ENCODE results near the gene SPATA32. TPM values are rescaled to one million over a fixed set of nuclear protein-coding genes. Genes with fewer than 3 reads are reported as not detected.

SPATA32 gene
- total RNA-seq, 4 donors from 2014 or later: not detected

DNA sequence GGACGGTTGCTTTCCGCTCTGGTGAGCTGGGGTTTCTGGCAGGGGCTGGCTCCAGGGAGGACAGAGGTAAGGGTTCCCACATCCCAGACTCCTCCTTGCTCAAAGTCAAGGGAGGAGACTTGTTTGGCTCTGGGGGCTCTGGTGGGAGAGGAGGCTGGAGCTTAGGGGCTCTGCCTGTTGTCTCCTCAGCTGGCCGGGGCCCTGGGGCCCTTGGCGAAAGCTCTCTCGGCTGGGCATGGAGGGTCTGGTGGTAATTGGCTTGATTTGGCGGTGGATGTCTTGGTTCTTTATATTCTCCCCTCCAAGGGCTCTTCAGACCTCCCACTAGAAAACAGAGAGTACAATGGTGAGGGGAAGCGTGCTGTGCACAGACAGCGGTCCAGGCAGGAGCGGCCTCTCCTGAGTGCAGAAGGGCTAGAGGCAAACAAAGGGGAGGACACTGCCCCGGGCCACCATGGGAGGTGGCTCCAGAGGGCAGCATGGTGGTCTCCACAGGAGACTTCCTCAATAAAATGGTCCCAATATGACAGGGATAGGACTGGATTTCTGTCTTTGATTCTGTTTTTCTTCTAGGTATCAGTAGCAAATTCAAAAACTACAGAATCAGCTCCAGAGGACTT lies 5.7 kb upstream of the SPATA32 start:
- no peaks in the 10 kb centered on the region for H3K27me3 ChIP-seq
- DNase-seq: no peak

DNA sequence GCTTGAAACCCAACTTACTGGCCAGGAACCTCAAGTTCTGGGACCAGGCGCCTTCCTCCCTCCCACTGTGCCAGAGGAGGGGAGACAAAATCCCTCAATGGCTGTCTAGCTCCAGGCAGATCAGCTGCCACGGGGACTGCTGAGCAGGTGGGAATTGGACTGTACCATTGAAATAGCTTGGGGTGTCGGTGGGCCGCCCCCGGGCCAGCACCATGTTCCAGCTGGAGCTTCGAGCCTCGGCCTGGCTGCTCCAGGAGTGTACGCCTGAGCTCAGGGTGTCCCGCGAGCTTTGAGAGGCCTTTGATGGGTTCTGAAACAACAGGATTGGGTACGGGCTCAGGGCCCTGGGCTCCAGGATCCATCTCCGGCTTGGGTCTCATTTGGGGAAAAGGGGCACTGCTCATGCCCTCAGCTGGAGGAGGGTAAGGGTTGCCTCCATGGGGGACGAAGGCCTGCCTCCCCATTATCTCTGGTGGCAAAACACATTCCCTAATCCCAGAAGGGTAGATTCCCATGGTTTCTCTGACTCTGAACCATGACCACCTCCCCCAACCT lies 4.6 kb upstream of the SPATA32 start:
- TF ChIP-seq, protein P1, sequence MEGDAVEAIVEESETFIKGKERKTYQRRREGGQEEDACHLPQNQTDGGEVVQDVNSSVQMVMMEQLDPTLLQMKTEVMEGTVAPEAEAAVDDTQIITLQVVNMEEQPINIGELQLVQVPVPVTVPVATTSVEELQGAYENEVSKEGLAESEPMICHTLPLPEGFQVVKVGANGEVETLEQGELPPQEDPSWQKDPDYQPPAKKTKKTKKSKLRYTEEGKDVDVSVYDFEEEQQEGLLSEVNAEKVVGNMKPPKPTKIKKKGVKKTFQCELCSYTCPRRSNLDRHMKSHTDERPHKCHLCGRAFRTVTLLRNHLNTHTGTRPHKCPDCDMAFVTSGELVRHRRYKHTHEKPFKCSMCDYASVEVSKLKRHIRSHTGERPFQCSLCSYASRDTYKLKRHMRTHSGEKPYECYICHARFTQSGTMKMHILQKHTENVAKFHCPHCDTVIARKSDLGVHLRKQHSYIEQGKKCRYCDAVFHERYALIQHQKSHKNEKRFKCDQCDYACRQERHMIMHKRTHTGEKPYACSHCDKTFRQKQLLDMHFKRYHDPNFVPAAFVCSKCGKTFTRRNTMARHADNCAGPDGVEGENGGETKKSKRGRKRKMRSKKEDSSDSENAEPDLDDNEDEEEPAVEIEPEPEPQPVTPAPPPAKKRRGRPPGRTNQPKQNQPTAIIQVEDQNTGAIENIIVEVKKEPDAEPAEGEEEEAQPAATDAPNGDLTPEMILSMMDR (IDR thresholded peaks at IDR 0.05): no peak
- no peak for TF ChIP-seq POLR2A (IDR thresholded peaks at IDR 0.05)
- Histone ChIP-seq H3K36me3 (peaks cover 0 to 79% (median 0%) of the 10 kb centered on the region in 3 donors), H3K4me1 (peaks cover 7 to 44% (median 11%) of the 10 kb centered on the region in 4 donors), H3K9me3 (no peaks in the 10 kb centered on the region), H3K27me3 (no peaks in the 10 kb centered on the region), H3K4me3 (no peak overlapping the region), H3K27ac (peak overlapping the region in 2 of 4 donors; percentile 47 to 83)
- no peak for DNase-seq

More for the DNA sequence above, 5.7 kb upstream of the SPATA32 start:
- Histone ChIP-seq H3K36me3 (peaks cover 0 to 90% (median 0%) of the 10 kb centered on the region in 3 donors), H3K9me3 (no peaks in the 10 kb centered on the region), H3K4me3 (no peak overlapping the region), H3K27ac (no peak overlapping the region), H3K4me1 (peaks cover 3 to 40% (median 6%) of the 10 kb centered on the region in 4 donors)
- TF ChIP-seq, protein P1 (IDR thresholded peaks at IDR 0.05): no peak
- no peak for TF ChIP-seq POLR2A (IDR thresholded peaks at IDR 0.05)

DNA sequence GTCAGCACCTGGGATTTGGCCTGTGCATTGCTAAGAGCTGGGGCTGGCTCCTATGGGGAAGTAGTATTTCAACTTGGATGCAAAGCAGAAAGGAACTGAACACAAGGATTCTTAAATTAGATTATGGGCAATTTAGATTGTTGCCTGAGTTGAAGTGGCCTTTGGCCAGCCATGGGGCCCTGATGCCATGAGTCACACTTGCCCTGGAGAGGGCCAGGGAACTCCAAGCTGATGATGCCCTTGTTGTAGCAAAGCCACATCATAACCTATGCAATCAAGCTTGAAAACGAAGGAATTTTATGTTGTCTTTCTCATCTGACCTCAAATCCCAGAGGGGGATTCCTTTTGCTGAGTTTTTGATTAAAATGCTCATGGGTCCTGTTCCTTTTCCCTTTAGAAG lies 3.9 kb upstream of the SPATA32 start:
- Histone ChIP-seq H3K9me3 (no peaks in the 10 kb centered on the region), H3K27ac (peak overlapping the region in 2 of 4 donors; percentile 73 to 83), H3K4me3 (no peak overlapping the region), H3K27me3 (no peaks in the 10 kb centered on the region), H3K4me1 (peaks cover 7 to 44% (median 12%) of the 10 kb centered on the region in 4 donors), H3K36me3 (peaks cover 0 to 73% (median 0%) of the 10 kb centered on the region in 3 donors)
- peak in 2 of 3 donors; percentile 78 to 87 for DNase-seq
- no peak for TF ChIP-seq POLR2A (IDR thresholded peaks at IDR 0.05)

DNA sequence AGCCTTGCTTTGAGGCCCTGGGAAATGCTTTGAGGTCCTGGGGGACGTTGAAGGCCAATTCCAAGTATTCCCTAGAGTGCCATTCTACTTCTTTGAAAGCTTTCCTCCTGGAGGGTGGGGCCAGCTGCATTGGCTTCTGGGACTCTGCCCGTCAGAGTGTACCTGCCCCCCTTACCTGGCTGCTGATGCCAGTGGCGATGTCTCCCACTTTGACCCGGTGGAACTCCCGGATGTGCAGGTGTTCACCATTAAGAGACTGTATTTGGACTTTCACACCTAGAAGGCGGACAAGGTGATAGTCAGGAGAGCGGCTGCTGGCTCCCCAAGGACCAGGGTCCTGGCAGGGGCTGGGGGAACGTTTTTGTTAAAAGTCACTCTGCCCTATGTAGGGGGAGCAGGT lies 3.1 kb upstream of the SPATA32 start:
- Histone ChIP-seq H3K4me1 (peaks cover 7 to 44% (median 12%) of the 10 kb centered on the region in 4 donors), H3K4me3 (no peak overlapping the region), H3K27me3 (no peaks in the 10 kb centered on the region), H3K9me3 (no peaks in the 10 kb centered on the region), H3K27ac (peak overlapping the region in 3 of 4 donors; percentile 32 to 83 (median 73)), H3K36me3 (peaks cover 0 to 64% (median 0%) of the 10 kb centered on the region in 3 donors)
- TF ChIP-seq, protein P1 (IDR thresholded peaks at IDR 0.05): no peak
- no peak for TF ChIP-seq POLR2A (IDR thresholded peaks at IDR 0.05)
- DNase-seq: peak in 1 of 3 donors; percentile 62

DNA sequence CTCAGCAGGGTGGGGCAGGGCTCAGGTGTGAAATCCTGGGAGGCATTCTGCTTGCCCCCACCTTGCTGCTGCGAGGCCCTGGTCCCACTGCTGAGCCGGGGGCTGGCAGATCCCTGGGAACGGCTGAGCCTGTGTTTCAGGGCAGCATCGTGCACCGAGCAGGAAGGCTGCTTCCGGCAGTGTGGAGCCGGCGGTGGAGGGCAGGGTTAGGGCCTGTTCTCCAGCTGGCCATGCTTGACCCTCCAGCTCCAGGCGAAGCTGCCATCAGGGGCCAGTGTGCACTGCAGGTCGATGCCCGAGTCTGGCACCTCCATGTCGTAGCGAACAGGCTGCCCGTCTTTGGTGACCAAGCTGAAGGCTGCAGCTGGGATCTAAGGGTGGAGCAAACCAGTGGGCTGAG lies 2.5 kb upstream of the SPATA32 start:
- no peak for DNase-seq
- TF ChIP-seq POLR2A (IDR thresholded peaks at IDR 0.05): no peak
- TF ChIP-seq, protein P1 (IDR thresholded peaks at IDR 0.05): no peak
- Histone ChIP-seq H3K27me3 (no peaks in the 10 kb centered on the region), H3K36me3 (peaks cover 0 to 59% (median 0%) of the 10 kb centered on the region in 3 donors), H3K4me3 (no peak overlapping the region), H3K9me3 (no peaks in the 10 kb centered on the region), H3K27ac (peak overlapping the region in 3 of 4 donors; percentile 32 to 83 (median 73)), H3K4me1 (peaks cover 7 to 44% (median 12%) of the 10 kb centered on the region in 4 donors)

DNA sequence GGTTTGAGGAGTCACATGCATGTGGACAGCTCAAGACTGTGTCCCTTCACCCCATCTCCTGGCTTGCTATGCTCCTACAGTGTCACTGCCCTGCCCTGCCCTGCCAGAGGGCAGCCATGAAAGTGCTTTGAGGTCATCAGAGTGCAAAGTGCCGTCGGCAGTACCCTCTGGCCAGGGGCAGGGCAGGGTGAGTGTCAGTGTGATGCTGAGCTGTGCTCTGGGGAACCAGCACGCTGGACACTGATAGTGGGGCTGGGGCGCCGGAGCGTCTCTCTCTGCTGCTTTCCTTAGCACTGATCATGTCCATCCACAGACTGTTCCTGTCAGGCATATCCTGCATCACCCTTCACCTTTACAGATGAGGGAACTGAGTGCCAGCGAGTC lies 1.6 kb upstream of the SPATA32 start:
- DNase-seq: peak in 2 of 3 donors; percentile 70 to 72
- H3K4me3 ChIP-seq: no peak overlapping the region
- H3K36me3 ChIP-seq: peaks cover 0 to 49% (median 0%) of the 10 kb centered on the region in 3 donors
- TF ChIP-seq, protein P1 (IDR thresholded peaks at IDR 0.05): peak in 1 of 6 experiments; percentile 4
- TF ChIP-seq POLR2A (IDR thresholded peaks at IDR 0.05): peak in 1 of 2 donors; percentile 20
- peaks cover 7 to 44% (median 12%) of the 10 kb centered on the region in 4 donors for H3K4me1 ChIP-seq
- H3K27ac ChIP-seq: peak overlapping the region in 2 of 4 donors; percentile 37 to 73
- H3K9me3 ChIP-seq: no peaks in the 10 kb centered on the region
- no peaks in the 10 kb centered on the region for H3K27me3 ChIP-seq
